Stimulated activated naive CD4-positive, alpha-beta T cell treated with Interleukin-2 at 50 U/mL for 16 hours (primary cell): ENCODE data around the gene SPAG6.
A peak's percentile ranks its signal among the peaks of the same experiment; 100 is the strongest.

Experiments used
- DNase-seq: peaks from one replicate; lab custom pipeline; 2025; lab: John Stamatoyannopoulos, UW

Gene SPAG6

DNA sequence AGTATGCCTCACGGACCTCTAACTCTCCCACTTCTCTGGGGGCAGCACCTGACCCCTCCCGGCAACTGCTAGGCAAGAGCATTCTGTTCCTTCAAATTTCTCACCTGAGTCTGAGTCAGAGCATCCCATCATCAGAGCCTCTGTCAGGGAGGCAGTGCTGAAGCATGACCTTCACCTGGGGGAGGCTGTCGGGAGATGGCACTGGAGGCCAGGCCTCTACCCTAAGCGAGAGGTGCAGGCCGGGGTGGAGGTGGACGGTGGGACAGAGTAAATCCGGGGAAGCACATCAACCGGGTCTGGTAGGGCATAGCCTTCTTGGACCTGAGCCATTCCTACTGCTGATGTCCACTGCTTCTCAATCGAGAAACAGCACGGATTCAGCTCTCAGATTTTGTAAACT lies 90.4 kb downstream of the SPAG6 start:
- no peak for DNase-seq

DNA sequence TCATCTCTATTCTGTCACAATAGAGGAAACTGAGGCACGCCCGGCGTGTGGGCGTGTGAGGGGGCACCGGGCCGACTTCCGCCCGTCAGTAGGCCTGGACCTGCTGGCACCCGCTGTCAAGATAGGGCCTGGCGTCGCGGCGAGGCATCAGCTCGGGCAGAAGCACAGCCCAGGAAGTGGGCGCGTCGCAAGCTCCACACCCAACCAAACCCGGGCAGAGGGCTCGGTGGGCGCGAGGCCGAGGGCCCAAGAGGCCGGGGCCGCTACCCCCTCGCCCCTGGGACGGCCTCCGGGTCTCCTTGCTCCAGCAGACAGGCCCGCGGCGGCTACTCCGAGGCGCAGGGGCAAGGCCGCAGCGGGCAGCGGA lies 91.2 kb downstream of the SPAG6 start:
- DNase-seq, result peak; percentile 52

- peak; percentile 85 for DNase-seq
Observed at GRCh38 chr10:22436893-22437619, 91.8 kb downstream of the SPAG6 start.

GRCh38 chr10:22437620-22438588 lies 92.6 kb downstream of the SPAG6 start:
- peak; percentile 53 for DNase-seq

DNA sequence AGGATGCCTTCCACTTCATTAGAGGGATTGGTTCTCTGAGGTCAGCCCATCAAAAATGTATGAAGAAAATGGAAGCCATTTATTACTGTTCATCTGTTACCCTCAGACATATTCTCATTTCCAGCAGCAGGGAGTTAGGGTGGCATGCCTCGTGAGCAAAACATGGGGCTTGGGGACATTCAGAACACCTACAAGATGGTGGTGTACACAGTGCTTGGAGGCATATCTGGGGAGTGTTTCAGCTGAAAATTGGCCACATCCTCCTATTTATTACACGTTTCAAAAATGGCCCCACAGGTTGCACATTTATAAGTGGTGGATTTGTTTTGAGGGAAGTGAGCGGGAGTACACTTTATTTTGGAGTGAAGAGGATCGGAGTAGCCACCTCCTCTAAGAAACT lies 93.4 kb downstream of the SPAG6 start:
- no peak for DNase-seq

DNA sequence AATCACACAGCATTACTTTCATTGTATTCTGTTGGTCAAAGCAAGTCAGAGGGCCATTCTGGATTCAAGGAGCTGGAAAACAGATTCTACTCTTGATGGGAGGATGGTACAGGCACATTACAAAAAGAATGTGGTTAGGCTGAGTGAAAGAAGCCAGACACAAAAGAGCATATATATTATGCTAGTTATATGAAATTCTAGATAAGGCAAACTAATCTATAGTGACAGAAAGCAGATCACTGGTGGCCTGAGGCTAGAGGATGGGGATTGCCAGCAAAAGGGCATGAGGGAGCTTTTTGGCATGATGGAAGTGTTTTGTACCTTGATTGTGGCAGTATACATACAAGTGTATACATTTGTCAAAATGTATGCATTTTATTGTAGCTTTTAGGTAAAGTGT lies 96.8 kb downstream of the SPAG6 start:
- no peak for DNase-seq

GRCh38 chr10:22442468-22442867 lies 97.2 kb downstream of the SPAG6 start:
- DNase-seq, result no peak

DNA sequence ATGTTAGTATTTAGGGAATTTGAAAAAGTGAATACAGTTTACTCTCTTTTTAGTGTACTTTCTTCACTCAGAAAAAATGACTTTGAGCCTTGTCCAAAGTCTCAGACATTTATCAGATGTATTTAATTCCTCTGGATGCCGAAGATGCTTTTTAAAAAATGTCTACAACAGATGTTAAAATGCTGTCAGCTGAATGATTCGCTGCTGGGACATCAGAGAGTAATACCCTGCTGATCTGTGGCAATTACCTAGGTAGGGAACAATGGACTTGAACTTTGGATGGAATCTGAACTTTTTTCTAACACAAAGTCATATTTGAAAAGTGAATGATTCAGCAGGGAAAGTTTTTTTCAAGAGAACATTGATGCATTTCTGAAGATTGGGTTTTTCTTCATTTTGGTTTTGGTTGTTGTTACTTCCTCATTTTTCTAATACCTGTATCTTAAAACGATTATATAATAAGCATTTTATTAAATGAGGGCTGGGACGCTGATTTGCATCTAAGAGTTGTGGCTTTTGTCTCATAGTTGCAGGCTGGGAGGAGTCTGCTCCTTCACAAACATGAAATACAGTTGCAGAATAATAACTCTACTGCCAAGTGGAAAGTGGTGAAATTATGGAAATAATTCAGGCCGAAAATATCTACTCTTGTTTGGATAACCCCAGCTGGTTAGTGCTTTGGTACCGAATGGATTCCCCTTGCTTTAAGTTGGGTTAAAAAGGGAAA lies 98.0 kb downstream of the SPAG6 start:
- DNase-seq, result no peak

DNA sequence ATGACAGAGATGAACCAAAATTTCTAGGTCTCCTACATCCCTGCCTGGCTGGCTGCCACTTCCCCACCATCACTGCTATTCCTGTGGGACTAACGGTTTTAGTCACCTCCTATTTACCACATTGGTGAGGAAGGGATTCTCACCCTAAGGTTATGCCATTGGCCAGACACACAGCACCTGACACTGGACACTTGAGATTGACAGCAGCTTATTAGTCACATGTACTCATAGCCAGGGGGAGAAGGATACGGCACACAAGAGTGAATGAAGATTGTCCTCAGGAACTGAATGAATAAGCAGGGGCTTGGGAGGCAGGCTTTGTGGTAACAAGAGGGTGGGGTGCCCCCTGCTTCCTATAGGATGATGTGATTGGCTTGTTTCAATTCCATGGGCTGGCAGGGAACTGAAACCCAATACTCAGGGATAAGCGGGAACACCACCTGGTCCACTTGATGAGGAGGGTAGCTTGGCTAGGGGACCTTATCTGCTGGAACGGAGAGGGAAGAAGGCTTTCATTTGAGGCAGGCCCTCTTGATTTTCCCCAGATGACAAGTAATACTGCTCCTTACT lies 99.0 kb downstream of the SPAG6 start:
- DNase-seq, result no peak

- no peak for DNase-seq
Observed at GRCh38 chr10:22445495-22445894, 100.2 kb downstream of the SPAG6 start.

DNA sequence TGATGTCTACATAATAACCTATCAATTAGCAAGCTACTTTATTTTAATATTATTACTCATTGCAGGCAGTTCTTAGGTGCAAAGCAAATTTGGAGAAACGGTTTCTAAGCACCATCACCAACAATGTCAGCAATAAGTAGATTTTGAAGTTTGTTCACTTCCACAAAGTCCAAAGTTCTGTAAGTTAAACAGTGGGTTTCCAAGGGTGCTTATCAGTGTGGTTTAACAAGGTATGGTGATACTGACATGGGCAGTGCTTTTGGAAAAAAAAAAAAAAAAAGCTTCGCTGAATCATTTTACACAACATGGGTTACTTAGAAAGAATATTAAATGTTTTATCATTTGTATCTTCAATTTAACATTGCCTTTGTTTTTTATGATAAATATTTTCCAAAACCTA lies 101.8 kb downstream of the SPAG6 start:
- no peak for DNase-seq

DNA sequence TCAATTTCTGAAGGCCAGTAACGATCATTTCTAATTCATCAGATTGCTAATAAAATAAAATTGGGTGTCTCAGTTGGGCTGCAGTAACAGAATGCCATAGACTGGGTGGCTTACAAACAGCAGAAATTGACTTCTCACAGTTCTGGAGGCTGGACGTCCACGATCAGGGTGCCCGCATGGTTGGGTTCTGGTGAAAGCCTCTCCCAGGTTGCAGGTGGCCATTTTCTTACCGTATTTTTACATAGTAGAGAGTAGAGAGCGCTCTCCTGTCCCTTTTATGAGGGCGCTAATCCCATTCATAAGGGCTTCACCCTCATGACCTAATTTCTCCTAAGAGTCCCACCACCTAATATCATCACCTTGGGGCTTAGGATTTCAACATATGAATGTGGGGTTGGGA lies 106.0 kb downstream of the SPAG6 start:
- DNase-seq, result no peak

DNA sequence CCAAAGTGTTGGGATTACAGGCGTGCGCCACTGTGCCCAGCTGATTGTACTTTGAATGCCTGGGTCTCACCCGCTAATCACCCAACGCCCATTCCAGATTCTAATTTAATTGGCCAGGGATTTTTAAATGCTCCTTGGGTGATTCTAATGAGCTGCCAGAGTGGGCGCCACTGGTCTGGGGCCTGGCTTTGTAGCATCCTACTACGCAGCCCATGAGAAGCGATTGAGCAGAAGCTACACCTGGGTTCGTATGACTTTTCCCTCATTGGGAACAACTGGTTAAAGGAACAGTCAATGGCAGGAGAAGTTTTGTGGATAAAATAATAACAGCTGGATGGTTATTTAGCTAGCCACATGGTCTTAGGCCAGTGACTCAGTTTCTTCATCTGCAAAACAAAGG lies 108.0 kb downstream of the SPAG6 start:
- no peak for DNase-seq

- no peak for DNase-seq
Observed at GRCh38 chr10:22453948-22454591, 108.8 kb downstream of the SPAG6 start.

DNA sequence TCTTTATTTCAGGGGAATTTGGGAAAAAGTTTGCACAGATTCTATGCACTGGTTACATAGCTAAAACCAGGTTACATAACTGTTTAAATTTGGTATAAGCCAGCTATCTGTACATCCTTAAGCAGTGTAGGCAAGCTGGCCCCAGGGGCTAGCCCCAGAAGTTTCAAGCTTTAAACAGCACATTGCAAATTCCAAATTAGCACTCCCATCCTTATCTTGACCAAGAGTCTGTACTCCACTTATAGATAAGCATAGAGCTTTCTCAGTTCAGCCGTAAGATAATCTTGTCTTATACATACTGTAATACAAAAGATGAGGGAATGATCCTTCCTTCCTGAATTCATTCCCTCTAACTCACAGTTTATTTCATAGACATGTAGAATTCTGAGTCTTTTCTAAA lies 109.3 kb downstream of the SPAG6 start:
- no peak for DNase-seq

- no peak for DNase-seq
Observed at GRCh38 chr10:22455068-22455857, 110.0 kb downstream of the SPAG6 start.

DNA sequence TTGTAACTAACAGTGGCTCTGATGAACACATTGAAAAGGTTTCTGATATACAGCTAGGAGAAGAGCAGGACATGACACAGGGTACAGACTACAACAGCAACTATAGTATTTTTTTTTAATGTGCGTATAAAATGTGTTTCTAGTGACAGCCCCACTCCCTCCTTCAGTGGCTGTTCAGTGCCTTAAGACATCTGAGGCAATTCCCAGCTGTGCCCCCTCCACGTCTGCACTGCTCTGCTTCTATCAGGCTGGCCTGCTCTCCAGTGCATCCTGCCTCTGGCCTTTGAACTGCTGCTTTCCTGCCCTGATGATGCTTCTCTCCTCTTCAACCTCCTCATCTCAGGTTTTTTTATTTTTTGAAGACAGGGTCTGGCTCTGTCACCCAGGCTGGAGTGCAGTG lies 111.2 kb downstream of the SPAG6 start:
- no peak for DNase-seq

DNA sequence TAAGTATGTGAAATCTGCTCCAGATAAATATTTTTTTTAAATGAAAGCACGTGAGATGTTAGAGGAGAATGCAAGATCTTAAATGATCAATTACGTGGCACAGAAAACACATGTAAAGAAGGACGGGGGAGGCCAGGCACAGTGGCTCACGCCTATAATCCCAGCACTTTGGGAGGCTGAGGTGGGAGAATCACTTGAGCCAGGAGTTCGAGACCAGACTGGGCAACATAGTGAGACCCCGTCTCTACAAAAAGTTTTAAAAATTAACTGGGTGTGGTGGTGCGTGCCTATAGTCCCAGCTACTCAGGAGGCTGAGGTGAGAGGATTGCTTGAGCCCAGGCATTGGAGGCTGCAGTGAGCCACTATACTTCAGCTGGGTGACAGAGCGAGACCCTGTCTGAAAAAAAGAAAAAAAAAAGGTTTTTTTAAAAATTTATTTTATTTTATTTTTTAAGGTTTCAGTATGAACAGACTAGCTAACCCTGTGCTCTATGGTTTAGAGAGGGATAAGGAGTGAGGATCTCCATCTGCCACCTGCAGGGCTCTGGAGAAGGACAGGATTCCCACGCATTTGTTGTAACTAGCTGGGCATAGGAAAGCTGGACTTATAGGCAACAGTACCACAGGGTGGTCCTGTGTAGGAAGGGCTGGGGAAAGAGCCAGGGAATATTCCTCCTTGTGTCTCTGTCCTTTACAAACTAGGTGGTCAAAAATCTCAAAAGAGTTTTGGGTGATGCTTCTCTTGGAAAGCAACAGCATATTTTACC lies 113.2 kb downstream of the SPAG6 start:
- no peak for DNase-seq

GRCh38 chr10:22459496-22459895 lies 114.2 kb downstream of the SPAG6 start:
- DNase-seq, result no peak

DNA sequence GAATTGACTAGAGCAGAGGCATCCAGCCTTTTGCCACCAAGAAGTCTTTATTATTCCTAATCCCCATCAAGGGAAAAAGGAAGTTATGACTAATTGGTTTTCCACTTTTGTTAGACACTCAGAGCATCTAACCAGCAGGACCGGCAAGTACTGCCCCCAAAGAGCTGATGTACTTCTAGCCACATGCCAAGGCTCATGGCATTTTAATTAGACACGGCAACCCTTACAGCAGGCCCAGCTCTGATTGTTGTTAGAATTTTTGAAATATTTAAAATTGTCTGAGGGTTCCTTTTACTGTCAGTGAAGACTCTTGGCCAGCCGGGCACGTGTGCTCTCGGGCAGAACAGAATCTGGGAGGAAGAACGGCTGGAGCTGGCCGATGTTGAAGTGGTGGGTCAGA lies 114.8 kb downstream of the SPAG6 start:
- DNase-seq, result no peak
